Ascending aorta (tissue), 2 donors: Measurements from ENCODE around the gene RAB7B. TPM values are rescaled to one million over a fixed set of nuclear protein-coding genes. Genes with fewer than 3 reads are reported as not detected.

ENCODE experiments used
- DNase-seq, 2 donors: peaks; one replicate each; pipeline ENCODE4 v3.0.0-alpha.2; 2019; ENCODE audit warnings: low spot score in 2 of 2
- H3K27ac ChIP-seq, 2 donors: fragments of 200-600 bp; sonication (generic); one replicate each; pipeline ENCODE4 v1.5.1; 2016 to 2017; ENCODE audit warnings: mild to moderate bottlenecking in 1 of 2
- H3K27me3 ChIP-seq: fragments of 200-600 bp; sonication (generic); one replicate; pipeline ENCODE4 v1.5.1; 2017
- H3K36me3 ChIP-seq, 2 donors: fragments of 200-600 bp; sonication (generic); one replicate each; pipeline ENCODE4 v1.5.1; 2016
- H3K4me1 ChIP-seq, 2 donors: fragments of 200-600 bp; sonication (generic); one replicate each; pipeline ENCODE4 v1.5.1; 2016 to 2017; ENCODE audit warnings: mild to moderate bottlenecking in 1 of 2
- H3K4me3 ChIP-seq, 2 donors: fragments of 200-600 bp; sonication (generic); one replicate each; pipeline ENCODE4 v1.5.1; 2016 to 2017; ENCODE audit warnings: mild to moderate bottlenecking in 1 of 2
- H3K9me3 ChIP-seq, 2 donors: fragments of 200-600 bp; sonication (generic); one replicate each; pipeline ENCODE4 v1.5.1; 2016
- CTCF ChIP-seq, 3 experiments: fragments of 200-600 bp in 2 of 3; fragments of 450-650 bp in 1 of 3; sonication (generic) in 2 of 3; IDR thresholded peaks; one replicate each; pipeline ENCODE4 v1.5.1; 2016 to 2019; ENCODE audit warnings: antibody characterized with exemption in 3 of 3, mild to moderate bottlenecking in 1 of 3, moderate library complexity in 1 of 3
- intact Hi-C: fragments of 100-400 bp; cut with DNase I; formaldehyde crosslinking; loops from one replicate; pipeline ENCODE4 v1.15.1; 2023
- total RNA-seq: library from RNA; depleted of rRNA; stranded (reverse); fragments of >200 nt; gene quantifications from one replicate; pipeline ENCODE4 v1.1.0, GENCODE V29; 2016

RAB7B gene
- total RNA-seq, 1 donor from 2014 or later: not detected

GRCh38 chr1:206048582-206048981 lies 45.4 kb upstream of the RAB7B start:
- H3K9me3 ChIP-seq: no peaks in the 10 kb centered on the region
- no peak overlapping the region for H3K4me3 ChIP-seq
- DNase-seq: no peak
- no peaks in the 10 kb centered on the region for H3K4me1 ChIP-seq
- TF ChIP-seq CTCF (IDR thresholded peaks at IDR 0.05): no peak
- H3K36me3 ChIP-seq: no peaks in the 10 kb centered on the region
- intact Hi-C loops: no loop called here
- no peak overlapping the region for H3K27ac ChIP-seq
- H3K27me3 ChIP-seq: no peaks in the 10 kb centered on the region

- intact Hi-C loops: no loop called here
- Histone ChIP-seq H3K4me1 (no peaks in the 10 kb centered on the region), H3K27me3 (no peaks in the 10 kb centered on the region), H3K9me3 (no peaks in the 10 kb centered on the region), H3K4me3 (no peak overlapping the region), H3K27ac (no peak overlapping the region), H3K36me3 (no peaks in the 10 kb centered on the region)
- no peak for TF ChIP-seq CTCF (IDR thresholded peaks at IDR 0.05)
- no peak for DNase-seq
These were observed 44.1 kb upstream of the RAB7B start for GRCh38 chr1:206047271-206047670.

GRCh38 chr1:206041640-206042039 lies 38.4 kb upstream of the RAB7B start:
- Histone ChIP-seq H3K4me3 (no peak overlapping the region), H3K9me3 (no peaks in the 10 kb centered on the region), H3K36me3 (no peaks in the 10 kb centered on the region), H3K27ac (no peak overlapping the region), H3K27me3 (no peaks in the 10 kb centered on the region), H3K4me1 (no peaks in the 10 kb centered on the region)
- intact Hi-C loops: no loop called here
- DNase-seq: no peak
- TF ChIP-seq CTCF (IDR thresholded peaks at IDR 0.05): no peak

GRCh38 chr1:206040328-206040727 lies 37.1 kb upstream of the RAB7B start:
- Histone ChIP-seq H3K27me3 (no peaks in the 10 kb centered on the region), H3K9me3 (no peaks in the 10 kb centered on the region), H3K4me3 (no peak overlapping the region), H3K27ac (no peak overlapping the region), H3K4me1 (no peaks in the 10 kb centered on the region), H3K36me3 (no peaks in the 10 kb centered on the region)
- DNase-seq: no peak
- no peak for TF ChIP-seq CTCF (IDR thresholded peaks at IDR 0.05)
- intact Hi-C loops: no loop called here

- DNase-seq: no peak
- Histone ChIP-seq H3K27me3 (no peaks in the 10 kb centered on the region), H3K36me3 (no peaks in the 10 kb centered on the region), H3K27ac (no peak overlapping the region), H3K4me3 (no peak overlapping the region), H3K9me3 (no peaks in the 10 kb centered on the region), H3K4me1 (no peaks in the 10 kb centered on the region)
- TF ChIP-seq CTCF (IDR thresholded peaks at IDR 0.05): no peak
- intact Hi-C loops: no loop called here
These were observed 36.1 kb upstream of the RAB7B start for GRCh38 chr1:206039046-206039973.
